ENCODE results near the gene ARMC7. TPM values are rescaled to one million over a fixed set of nuclear protein-coding genes. Genes with fewer than 3 reads are reported as not detected.
A peak's percentile ranks its signal among the peaks of the same experiment; 100 is the strongest.

Gene ARMC7
- total and polyA plus RNA-seq, 7 donors = 3.2 to 18.9 (median 7.8) TPM

- Histone ChIP-seq H3K27ac (no peak overlapping the region), H3K4me1 (peaks cover 0 to 17% (median 16%) of the 10 kb centered on the region in 4 donors), H3K9me3 (no peaks in the 10 kb centered on the region), H3K4me3 (no peak overlapping the region), H3K27me3 (no peaks in the 10 kb centered on the region), H3K36me3 (no peaks in the 10 kb centered on the region)
- intact Hi-C loops (cut with DNase I) = no loop called here
- TF ChIP-seq CTCF (IDR thresholded peaks at IDR 0.05) (no peak), POLR2AphosphoS5 (IDR thresholded peaks at IDR 0.05) (no peak), EP300 (IDR thresholded peaks at IDR 0.05) (no peak), POLR2A (IDR thresholded peaks at IDR 0.05) (no peak)
- WGBS, 2 donors = 85 to 90% methylated on average over 6 of the region's 6 CpGs
- DNase-seq = no peak
These were observed 27.1 kb upstream of the ARMC7 start for GRCh38 chr17:75082683-75083082.

DNA sequence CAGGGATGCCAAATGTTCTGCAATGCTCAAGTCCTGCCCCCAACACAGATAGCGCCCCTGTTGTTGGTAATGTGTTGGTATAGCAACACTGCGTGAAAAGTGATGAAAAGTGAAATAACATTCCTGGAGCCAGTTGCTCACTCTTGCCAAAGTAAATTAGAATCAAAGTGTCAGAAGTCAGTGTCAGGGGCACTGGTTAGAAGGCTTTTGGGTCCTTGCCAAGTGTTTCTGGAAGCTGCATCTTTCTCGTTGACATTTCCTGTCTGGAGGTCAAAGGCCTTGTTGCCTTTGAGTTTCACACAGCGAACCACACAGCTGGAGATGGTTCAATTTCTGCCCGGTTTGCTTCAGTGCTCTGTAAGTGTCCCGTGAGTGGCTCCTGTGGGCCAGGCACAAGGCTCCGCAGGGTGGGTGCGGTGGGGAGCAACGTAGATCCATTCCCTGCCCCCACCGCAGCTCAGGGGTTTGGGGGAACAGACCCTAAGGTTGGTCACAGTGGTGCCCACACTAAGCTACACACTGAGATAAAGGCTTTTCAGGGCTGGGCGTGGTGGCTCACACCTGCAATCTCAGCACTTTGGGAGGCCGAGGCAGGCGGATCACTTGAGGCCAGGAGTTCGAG, 25.6 kb upstream of the ARMC7 start:
- no peak for TF ChIP-seq EP300 (IDR thresholded peaks at IDR 0.05)
- TF ChIP-seq POLR2AphosphoS5 (IDR thresholded peaks at IDR 0.05) = no peak
- TF ChIP-seq POLR2A (IDR thresholded peaks at IDR 0.05) = no peak
- no peak for TF ChIP-seq CTCF (IDR thresholded peaks at IDR 0.05)
- WGBS, 2 donors = 57 to 63% methylated on average over 14 of the region's 14 CpGs
- H3K27me3 ChIP-seq = no peaks in the 10 kb centered on the region
- no peaks in the 10 kb centered on the region for H3K36me3 ChIP-seq
- H3K27ac ChIP-seq = no peak overlapping the region
- no peak overlapping the region for H3K4me3 ChIP-seq
- no peak for DNase-seq
- peaks cover 0 to 17% (median 15%) of the 10 kb centered on the region in 4 donors for H3K4me1 ChIP-seq
- intact Hi-C loops (cut with DNase I) = no loop called here
- H3K9me3 ChIP-seq = no peaks in the 10 kb centered on the region

DNA sequence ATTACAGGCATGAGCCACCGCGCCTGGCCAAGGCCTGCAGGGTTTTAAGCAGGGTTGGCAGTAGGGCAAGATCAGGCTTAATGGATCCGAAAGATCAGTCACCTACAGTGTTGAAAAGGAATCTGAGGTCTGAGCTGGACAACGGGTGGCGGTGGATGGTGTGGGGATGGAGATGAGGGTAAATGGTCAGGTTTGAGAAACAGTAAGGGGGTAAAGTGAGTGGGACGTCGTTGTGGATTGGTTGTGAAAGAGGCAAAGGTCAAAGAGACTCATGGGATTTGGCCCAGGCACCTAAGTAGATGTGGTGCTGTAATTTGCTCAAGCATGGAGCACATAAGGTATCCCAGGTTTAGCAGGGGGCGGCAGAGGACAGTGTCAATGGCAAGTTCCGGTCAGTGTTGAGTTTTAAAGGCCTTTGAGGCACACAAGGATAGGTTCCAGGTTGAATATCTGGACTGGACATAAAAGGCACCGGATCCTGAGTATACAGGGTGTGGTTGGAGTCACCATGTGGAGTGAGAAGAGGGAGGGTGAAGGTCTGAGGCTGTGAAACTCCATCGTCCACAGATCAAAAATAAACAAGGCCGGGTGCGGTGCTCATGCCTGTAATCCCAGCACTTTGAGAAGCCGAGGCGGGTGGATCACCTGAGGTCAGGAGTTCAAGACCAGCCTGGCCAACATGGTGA, 23.1 kb upstream of the ARMC7 start:
- Histone ChIP-seq H3K36me3 (no peaks in the 10 kb centered on the region), H3K27me3 (no peaks in the 10 kb centered on the region), H3K4me1 (peaks cover 0 to 31% (median 26%) of the 10 kb centered on the region in 4 donors), H3K4me3 (no peak overlapping the region), H3K9me3 (no peaks in the 10 kb centered on the region), H3K27ac (peak overlapping the region in 1 of 4 donors; percentile 77)
- no peak for DNase-seq
- no peak for TF ChIP-seq POLR2A (IDR thresholded peaks at IDR 0.05)
- no peak for TF ChIP-seq CTCF (IDR thresholded peaks at IDR 0.05)
- TF ChIP-seq POLR2AphosphoS5 (IDR thresholded peaks at IDR 0.05) = no peak
- TF ChIP-seq EP300 (IDR thresholded peaks at IDR 0.05) = no peak
- intact Hi-C loops (cut with DNase I) = no loop called here
- 44 to 71% methylated on average over 15 of the region's 15 CpGs for WGBS, 2 donors

DNA sequence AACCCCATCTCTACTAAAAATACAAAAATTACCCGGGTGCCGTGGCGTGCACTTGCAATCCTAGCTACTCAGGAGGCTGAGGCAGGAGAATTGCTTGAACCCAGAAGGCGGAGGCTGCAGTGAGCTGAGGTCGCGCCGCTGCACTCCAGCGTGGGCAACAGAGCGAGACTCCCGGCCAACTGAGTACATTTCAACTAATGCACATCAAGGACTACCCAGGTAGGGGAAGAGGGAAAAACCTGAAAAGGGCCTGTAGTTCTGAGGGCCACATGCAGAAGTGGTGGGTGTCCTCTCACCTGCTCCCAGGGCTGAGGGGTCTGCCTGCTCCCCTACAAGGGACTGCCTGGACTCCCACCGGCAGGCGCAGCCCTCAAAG, 22.6 kb upstream of the ARMC7 start:
- Histone ChIP-seq H3K27me3 (no peaks in the 10 kb centered on the region), H3K4me3 (peak overlapping the region in 3 of 4 donors; percentile 46 to 58 (median 55)), H3K27ac (peak overlapping the region; percentile 63 to 78 (median 77)), H3K9me3 (no peaks in the 10 kb centered on the region), H3K36me3 (no peaks in the 10 kb centered on the region), H3K4me1 (peaks cover 0 to 36% (median 28%) of the 10 kb centered on the region in 4 donors)
- 32 to 58% methylated on average over 12 of the region's 12 CpGs for WGBS, 2 donors
- no peak for DNase-seq
- TF ChIP-seq POLR2A (IDR thresholded peaks at IDR 0.05) = no peak
- TF ChIP-seq POLR2AphosphoS5 (IDR thresholded peaks at IDR 0.05) = no peak
- no peak for TF ChIP-seq CTCF (IDR thresholded peaks at IDR 0.05)
- TF ChIP-seq EP300 (IDR thresholded peaks at IDR 0.05) = no peak
- intact Hi-C loops (cut with DNase I) = no loop called here

Measured in sigmoid colon (tissue), 7 donors.